ENCODE data around the gene SLC25A26. TPM values are rescaled to one million over a fixed set of nuclear protein-coding genes. Genes with fewer than 3 reads are reported as not detected.

SLC25A26 gene
- total RNA-seq, 4 donors from 2014 or later: 21.5 to 28.6 (median 26.9) TPM

DNA sequence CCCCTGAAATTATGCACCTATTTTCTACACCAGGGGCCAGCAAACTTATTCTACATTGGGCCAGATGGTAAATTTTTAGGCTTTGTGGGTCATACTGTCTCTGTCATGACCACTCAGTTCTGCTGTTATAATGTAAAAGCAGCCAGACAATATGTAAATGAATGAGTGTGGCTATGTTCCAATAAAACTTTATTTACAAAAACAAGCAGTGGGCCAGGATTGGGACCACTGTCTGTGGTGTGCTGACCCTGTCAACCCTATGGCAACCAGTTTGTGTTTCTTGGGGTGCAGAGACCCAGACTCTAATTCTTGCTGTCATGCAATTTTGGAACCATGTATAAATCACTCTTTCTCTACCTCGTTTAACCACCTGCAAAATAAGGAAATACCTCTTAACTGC, 205.3 kb downstream of the SLC25A26 start:
- TF ChIP-seq, protein P1, sequence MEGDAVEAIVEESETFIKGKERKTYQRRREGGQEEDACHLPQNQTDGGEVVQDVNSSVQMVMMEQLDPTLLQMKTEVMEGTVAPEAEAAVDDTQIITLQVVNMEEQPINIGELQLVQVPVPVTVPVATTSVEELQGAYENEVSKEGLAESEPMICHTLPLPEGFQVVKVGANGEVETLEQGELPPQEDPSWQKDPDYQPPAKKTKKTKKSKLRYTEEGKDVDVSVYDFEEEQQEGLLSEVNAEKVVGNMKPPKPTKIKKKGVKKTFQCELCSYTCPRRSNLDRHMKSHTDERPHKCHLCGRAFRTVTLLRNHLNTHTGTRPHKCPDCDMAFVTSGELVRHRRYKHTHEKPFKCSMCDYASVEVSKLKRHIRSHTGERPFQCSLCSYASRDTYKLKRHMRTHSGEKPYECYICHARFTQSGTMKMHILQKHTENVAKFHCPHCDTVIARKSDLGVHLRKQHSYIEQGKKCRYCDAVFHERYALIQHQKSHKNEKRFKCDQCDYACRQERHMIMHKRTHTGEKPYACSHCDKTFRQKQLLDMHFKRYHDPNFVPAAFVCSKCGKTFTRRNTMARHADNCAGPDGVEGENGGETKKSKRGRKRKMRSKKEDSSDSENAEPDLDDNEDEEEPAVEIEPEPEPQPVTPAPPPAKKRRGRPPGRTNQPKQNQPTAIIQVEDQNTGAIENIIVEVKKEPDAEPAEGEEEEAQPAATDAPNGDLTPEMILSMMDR (IDR thresholded peaks at IDR 0.05; ENCODE audit: low read depth): no peak

DNA sequence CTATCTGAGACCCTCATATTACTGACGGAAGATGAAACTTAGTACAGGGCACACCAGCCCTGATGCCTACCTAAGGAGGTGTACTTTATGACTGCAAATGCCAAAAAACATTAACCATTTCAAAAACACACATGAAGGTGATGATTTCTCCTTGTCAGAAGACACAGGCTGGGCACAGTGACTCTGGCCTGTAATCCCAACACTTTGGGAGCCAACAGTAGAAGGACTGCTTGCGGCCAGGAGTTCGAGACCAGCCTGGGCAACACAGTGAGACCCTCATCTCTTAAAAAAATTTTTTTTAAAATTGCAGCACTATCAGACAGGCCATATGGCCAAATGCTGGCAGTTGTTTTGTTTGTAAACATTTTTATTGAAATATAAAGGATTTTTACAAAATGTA, 206.6 kb downstream of the SLC25A26 start:
- TF ChIP-seq, protein P1 (IDR thresholded peaks at IDR 0.05; ENCODE audit: low read depth): no peak

DNA sequence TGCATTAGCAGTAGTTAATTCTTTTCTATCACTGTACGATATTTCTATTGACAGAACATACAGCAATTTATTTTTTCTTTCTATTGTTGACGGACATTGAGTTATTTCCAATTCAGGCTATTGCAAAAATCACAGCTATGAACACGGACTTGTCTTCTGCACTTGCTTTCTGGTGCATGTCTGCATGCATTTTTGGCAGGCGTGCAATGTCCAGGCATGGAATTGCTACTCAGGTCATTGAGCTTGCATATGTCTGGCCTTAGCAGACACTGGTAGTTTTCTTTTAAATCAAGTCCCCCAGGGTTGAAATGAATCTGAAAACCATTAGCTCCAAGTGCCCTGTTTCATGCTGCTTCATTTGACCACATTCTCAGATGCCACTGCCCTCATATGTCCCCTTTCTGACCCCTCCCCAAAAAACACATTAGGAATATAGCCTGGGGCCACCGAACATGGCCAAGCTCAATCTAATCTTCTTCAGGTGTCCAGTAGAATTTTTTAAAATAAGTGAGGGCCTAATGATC, 207.2 kb downstream of the SLC25A26 start:
- TF ChIP-seq, protein P1 (IDR thresholded peaks at IDR 0.05; ENCODE audit: low read depth): no peak

Small RNA genes within 50 kb of the gene (small RNA-seq; reads per million reads assigned to genes)
- gene RN7SL482P (not detected), gene RNU6-787P (not detected)

Other genes with a start within 250 kb of the SLC25A26 start
- 10 to 100 TPM; 15.3 to 56.9 (median 35.4) TPM for gene MAGI1, start 182.1 kb upstream of the SLC25A26 start, total RNA-seq